Heart right ventricle (tissue), 16 donors: Measurements from ENCODE around the gene GNS. TPM values are rescaled to one million over a fixed set of nuclear protein-coding genes. Genes with fewer than 3 reads are reported as not detected.
A peak's percentile ranks its signal among the peaks of the same experiment; 100 is the strongest.

Experiments
- ATAC-seq, 8 donors: fragments of 200-7000 bp; cut with Tn5 transposase; one replicate each; pipeline ENCODE4 v1.9.1; 2020; ENCODE audit warnings: mild to moderate bottlenecking in 8 of 8, moderate library complexity in 8 of 8, moderate number of reproducible peaks in 1 of 8
- DNase-seq, 2 donors: peaks; one replicate each; pipeline ENCODE4 v3.0.0-alpha.2; 2020
- H3K27ac ChIP-seq, 10 donors: fragments of 200-600 bp; sonication (generic) in 2 of 10; one replicate each; pipeline versions ENCODE4 v1.5.0 to v1.8.0; 2020 to 2022; ENCODE audit warnings: mild to moderate bottlenecking in 3 of 10
- H3K27me3 ChIP-seq, 7 donors: fragments of 200-600 bp; one replicate each; pipeline ENCODE4 v1.8.0; 2021 to 2022; ENCODE audit warnings: mild to moderate bottlenecking in 2 of 7
- H3K36me3 ChIP-seq, 9 donors: fragments of 200-600 bp; sonication (generic) in 1 of 9; one replicate each; pipeline versions ENCODE4 v1.5.0 to v1.8.0; 2020 to 2022; ENCODE audit warnings: mild to moderate bottlenecking in 2 of 9
- H3K4me1 ChIP-seq, 9 donors: fragments of 200-600 bp; sonication (generic) in 1 of 9; one replicate each; pipeline versions ENCODE4 v1.5.0 to v1.8.0; 2020 to 2022; ENCODE audit warnings: mild to moderate bottlenecking in 4 of 9
- H3K4me3 ChIP-seq, 10 donors: fragments of 200-600 bp; sonication (generic) in 2 of 10; one replicate each; pipeline versions ENCODE4 v1.5.0 to v1.8.0; 2020 to 2022; ENCODE audit warnings: mild to moderate bottlenecking in 7 of 10, moderate library complexity in 2 of 10
- H3K9me3 ChIP-seq, 11 donors: fragments of 200-600 bp in 10 of 11; sonication (generic) in 2 of 11; one replicate each; pipeline versions ENCODE4 v1.5.0 to v1.8.0; 2013 to 2022; ENCODE audit warnings: mild to moderate bottlenecking in 2 of 11, control low read depth in 1 of 11, moderate library complexity in 1 of 11
- CTCF ChIP-seq, 9 donors: fragments of 200-600 bp; sonication (generic) in 2 of 9; IDR thresholded peaks; one replicate each; pipeline versions ENCODE4 v1.5.0 to v1.8.0; 2021 to 2022; ENCODE audit warnings: antibody characterized with exemption in 9 of 9, mild to moderate bottlenecking in 5 of 9, moderate library complexity in 1 of 9
- WGBS, 2 donors: extraction: QIAGEN DNeasy Blood & Tissue Kit; methylation state at CpG; one replicate each; pipeline ENCODE4 v1.1.7; 2013; ENCODE audit warnings: inconsistent platforms in 1 of 2; 5-methylcytosine and 5-hydroxymethylcytosine counted together
- intact Hi-C, 10 donors: fragments of 100-400 bp; cut with DNase I; formaldehyde crosslinking; loops; one replicate each; pipeline versions ENCODE4 v1.11.1 to v1.14.2; 2022
- long read RNA-seq, 3 donors: library from polyadenylated mRNA; unstranded; transcript quantifications; one replicate each; pipeline ENCODE4 v2.0.0, GENCODE V29; 2020 to 2021
- polyA plus RNA-seq, 2 donors: library from polyadenylated mRNA; stranded (reverse); fragments of 200-250 nt; gene quantifications; one replicate each; pipeline ENCODE4 v1.2.3, GENCODE V29; 2013
- total RNA-seq, 10 donors: library from RNA; stranded (reverse); fragmentation: NEBNext Ultra II Directional in 3 of 10; extraction: Animal tissue kit (Norgen Biotek cat#: 25700) in 3 of 10; gene quantifications; one replicate each; pipeline versions ENCODE4 v1.2.1 to v1.2.4, GENCODE V29; 2021 to 2023
- donor health status: Arrhythmogenic right ventricular cardiomyopathy.
- donor health status: ischemic (EF 13 %, LVEDD 7.1; RV severe dilation, severe dysfunction).
- donor health status: healthy with polysubstance abuse.
- donor health status: DM: no; HTN: yes; CAD: no.
- donor health status: DM: no; HTN: no; CAD: no.
- donor health status: ischemic (EF 25% LVEDD 6.9; RV normal size, moderate dysfunction).
- donor health status: ischemic (EF 25% LVEDD 5.7; RV mildly dilated, moderate dysfunction).
- donor health status: healthy.
- donor health status: DM: yes; HTN: yes; CAD: no.
- donor health status: Ischemic cardiomyopathy.
- donor health status: ischemic (EF 35%, LVEDD 5.7; RV mildly dilated, moderate dysfunction).
- donor health status: nonischemic (EF 11% LVEDD 7.7; RV severe dilation, severe dysfunction).
- donor health status: DM: yes; HTN: yes; CAD: no.
- donor health status: PGD.
- donor health status: ischemic (EF 29% LVEDD 5.4; RV normal size, mild dysfunction).
- donor health status: nonischemic (EF 23%, LVEDD 6.1; RV moderate dilation, normal function).

The GNS gene
- total RNA-seq (100 to 1,000 TPM in 7 of 10 donors, 10 to 100 TPM in 3; 89.1 to 204 (median 102) TPM), polyA plus RNA-seq (10 to 100 TPM; 20.4 to 41.4 TPM)
- long read RNA-seq, donor 1, full-length matches to known transcripts: 60 of 110 reads
- long read RNA-seq, donor 1, partial matches to known transcripts: 47 of 110 reads
- long read RNA-seq, donor 1, other reads (novel, unspliced or antisense): 3 of 110 reads
- long read RNA-seq, donor 2, full-length matches to known transcripts: 90 of 146 reads
- long read RNA-seq, donor 2, partial matches to known transcripts: 54 of 146 reads
- long read RNA-seq, donor 2, other reads (novel, unspliced or antisense): 2 of 146 reads
- long read RNA-seq, donor 3, full-length matches to known transcripts: 132 of 198 reads
- long read RNA-seq, donor 3, partial matches to known transcripts: 27 of 198 reads
- long read RNA-seq, donor 3, other reads (novel, unspliced or antisense): 39 of 198 reads

- intact Hi-C loops: loop anchor here in 1 of 10 donors (5.0 kb wide), 1 partner anchor 1962 kb away; no protein-coding TSS in a partner anchor
- WGBS, 2 donors: 0% methylated on average over 67 of the region's 67 CpGs
- Histone ChIP-seq H3K4me3 (peak within 1 kb of the TSS; percentile 71 to 98 (median 92)), H3K36me3 (peaks cover 0 to 13% (median 0%) of the 10 kb centered on the region in 9 donors), H3K27me3 (no peaks in the 10 kb centered on the region), H3K9me3 (no peaks in the 10 kb centered on the region), H3K4me1 (peaks cover 0 to 62% (median 20%) of the 10 kb centered on the region in 9 donors), H3K27ac (peak within 1 kb of the TSS; percentile 57 to 94 (median 88))
- DNase-seq (peak; percentile 97), ATAC-seq (peak; percentile 98 to 100 (median 99))
- TF ChIP-seq CTCF (IDR thresholded peaks at IDR 0.05): no peak
Observed at GRCh38 chr12:64759035-64759894, at the start of gene GNS. Gene GNS, minus strand, starts transcription at chr12:64759406. Its CDS starts 130 bp downstream, at chr12:64759276.

GRCh38 chr12:64808110-64808509 is 48.9 kb upstream of the GNS start:
- DNase-seq (no peak), ATAC-seq (no peak)
- TF ChIP-seq CTCF (IDR thresholded peaks at IDR 0.05): no peak
- Histone ChIP-seq H3K4me1 (peaks cover 0 to 5% (median 0%) of the 10 kb centered on the region in 9 donors), H3K4me3 (no peak overlapping the region), H3K27me3 (peaks cover 0 to 4% (median 0%) of the 10 kb centered on the region in 7 donors), H3K36me3 (no peaks in the 10 kb centered on the region), H3K9me3 (peaks cover 0 to 5% (median 0%) of the 10 kb centered on the region in 11 donors), H3K27ac (no peak overlapping the region)
- WGBS, 2 donors: 23 to 35% methylated on average over 5 of the region's 5 CpGs
- intact Hi-C loops: loop anchor here in 2 of 10 donors (10.0 kb wide), 1 partner anchor 317 kb away; the partner anchor contains the start of gene WIF1 (in 2 of the 2)

- ATAC-seq: no peak
- H3K9me3 ChIP-seq: peaks cover 0 to 5% (median 0%) of the 10 kb centered on the region in 11 donors
Observed at GRCh38 chr12:64806593-64807460, 47.6 kb upstream of the GNS start.

More at GRCh38 chr12:64806593-64807460, 47.6 kb upstream of the GNS start:
- Histone ChIP-seq H3K36me3 (no peaks in the 10 kb centered on the region), H3K27me3 (peaks cover 0 to 4% (median 0%) of the 10 kb centered on the region in 7 donors), H3K4me3 (no peak overlapping the region), H3K27ac (no peak overlapping the region), H3K4me1 (peaks cover 0 to 7% (median 0%) of the 10 kb centered on the region in 9 donors)
- DNase-seq: no peak
- WGBS, 2 donors: 77 to 82% methylated on average over 7 of the region's 7 CpGs
- no peak for TF ChIP-seq CTCF (IDR thresholded peaks at IDR 0.05)
- intact Hi-C loops: loop anchor here in 2 of 10 donors (10.0 kb wide), 1 partner anchor 318 kb away; the partner anchor contains the start of gene WIF1 (in 2 of the 2)
